ENCODE measurements around the gene TMC7.
"Not testable (repeated sequence)": the region's sequence is repeated elsewhere in the genome, so short reads cannot be mapped to it uniquely, and the experiment has no call there.

Gene TMC7

GRCh38 chr16:18984435-18985005, 786 bp downstream of the TMC7 start:
- DNase-seq, result no peak

- DNase-seq, result not testable (repeated sequence)
Observed at GRCh38 chr16:18985256-18985655, 1.5 kb downstream of the TMC7 start.

GRCh38 chr16:18991731-18992130, 8.0 kb downstream of the TMC7 start:
- DNase-seq, result not testable (repeated sequence)

GRCh38 chr16:18993531-18993930, 9.8 kb downstream of the TMC7 start:
- not testable (repeated sequence) for DNase-seq

- not testable (repeated sequence) for DNase-seq
Observed at GRCh38 chr16:18994181-18994580, 10.4 kb downstream of the TMC7 start.

GRCh38 chr16:18995406-18995805, 11.7 kb downstream of the TMC7 start:
- not testable (repeated sequence) for DNase-seq

GRCh38 chr16:18996536-18996935, 12.8 kb downstream of the TMC7 start:
- not testable (repeated sequence) for DNase-seq

- not testable (repeated sequence) for DNase-seq
Observed at GRCh38 chr16:18997001-18997400, 13.3 kb downstream of the TMC7 start.

- DNase-seq, result no peak
Observed at GRCh38 chr16:18999045-18999393, 15.3 kb downstream of the TMC7 start.

GRCh38 chr16:19001788-19002187, 18.1 kb downstream of the TMC7 start:
- no peak for DNase-seq

- DNase-seq, result no peak
Observed at GRCh38 chr16:19003935-19004334, 20.2 kb downstream of the TMC7 start.

GRCh38 chr16:19005561-19006445, 22.1 kb downstream of the TMC7 start:
- DNase-seq, result no peak

GRCh38 chr16:19006446-19007315, 22.9 kb downstream of the TMC7 start:
- DNase-seq, result no peak

GRCh38 chr16:19008245-19009169, 24.8 kb downstream of the TMC7 start:
- no peak for DNase-seq

- no peak for DNase-seq
Observed at GRCh38 chr16:19011169-19011731, 27.5 kb downstream of the TMC7 start.

- DNase-seq, result no peak
Observed at GRCh38 chr16:19014461-19014860, 30.7 kb downstream of the TMC7 start.

GRCh38 chr16:19017179-19017578, 33.4 kb downstream of the TMC7 start:
- DNase-seq, result no peak

GRCh38 chr16:19020689-19021088, 37.0 kb downstream of the TMC7 start:
- no peak for DNase-seq

GRCh38 chr16:19021747-19022146, 38.0 kb downstream of the TMC7 start:
- no peak for DNase-seq

- no peak for DNase-seq
Observed at GRCh38 chr16:19027416-19027815, 43.7 kb downstream of the TMC7 start.

GRCh38 chr16:19029980-19030379, 46.2 kb downstream of the TMC7 start:
- DNase-seq, result no peak

GRCh38 chr16:19031738-19032137, 48.0 kb downstream of the TMC7 start:
- DNase-seq, result no peak

All from T-helper 9 cell (primary cell).